Measurements from ENCODE around the gene COX8A.
"Not testable (repeated sequence)": the region's sequence is repeated elsewhere in the genome, so short reads cannot be mapped to it uniquely, and the experiment has no call there.

COX8A gene

GRCh38 chr11:63969461-63969860 lies 5.0 kb upstream of the COX8A start:
- H3K4me3 ChIP-seq (ENCODE audit: low read depth, low read length): no peak overlapping the region
- no peak for TF ChIP-seq CTCF (IDR thresholded peaks at IDR 0.05; ENCODE audit: borderline replicate concordance, insufficient read depth, low read depth, low read length)

DNA sequence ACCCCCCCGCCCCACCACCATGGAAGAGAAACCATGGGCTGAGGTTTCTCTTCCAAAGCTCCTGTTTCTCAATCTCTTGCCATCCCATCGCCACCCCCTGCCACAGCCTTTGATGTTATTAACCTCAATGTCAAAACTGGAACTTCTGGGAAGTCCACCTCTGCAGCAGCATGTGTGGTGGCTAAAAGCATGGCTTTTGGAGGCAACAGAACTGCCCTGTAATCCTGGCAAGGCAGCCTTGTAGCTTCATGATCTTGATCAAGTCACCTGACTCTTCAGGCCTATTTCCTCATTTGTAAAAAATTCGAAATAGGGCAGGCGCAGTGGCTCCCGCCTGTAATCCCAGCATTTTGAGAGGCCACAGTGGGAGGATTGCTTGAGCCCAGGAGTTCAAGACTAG lies 3.5 kb upstream of the COX8A start:
- TF ChIP-seq CTCF (IDR thresholded peaks at IDR 0.05; ENCODE audit: borderline replicate concordance, insufficient read depth, low read depth, low read length): no peak
- H3K4me3 ChIP-seq (ENCODE audit: low read depth, low read length): no peak overlapping the region

DNA sequence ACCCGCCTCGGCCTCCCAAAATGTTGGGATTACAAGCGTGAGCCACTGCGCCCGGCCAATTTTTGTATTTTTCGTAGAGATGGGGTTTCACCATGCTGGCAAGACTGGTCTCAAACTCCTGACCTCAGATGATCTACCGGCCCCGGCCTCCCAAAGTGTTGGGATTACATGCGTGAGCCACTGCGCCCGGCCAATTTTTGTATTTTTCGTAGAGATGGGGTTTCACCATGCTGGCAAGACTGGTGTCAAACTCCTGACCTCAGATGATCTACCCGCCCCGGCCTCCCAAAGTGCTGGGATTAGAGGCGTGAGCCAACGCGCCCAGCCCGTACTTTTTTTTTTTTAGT lies 535 bp upstream of the COX8A start:
- H3K4me3 ChIP-seq (ENCODE audit: low read depth, low read length): not testable (repeated sequence)

GRCh38 chr11:63978551-63979239 lies 4.3 kb downstream of the COX8A start:
- no peak overlapping the region for H3K4me3 ChIP-seq (ENCODE audit: low read depth, low read length)
- TF ChIP-seq CTCF (IDR thresholded peaks at IDR 0.05; ENCODE audit: borderline replicate concordance, insufficient read depth, low read depth, low read length): no peak

- no peak for TF ChIP-seq CTCF (IDR thresholded peaks at IDR 0.05; ENCODE audit: borderline replicate concordance, insufficient read depth, low read depth, low read length)
- no peak overlapping the region for H3K4me3 ChIP-seq (ENCODE audit: low read depth, low read length)
Observed at GRCh38 chr11:63979426-63979825, 5.0 kb downstream of the COX8A start.

GRCh38 chr11:63985812-63986155 lies 11.4 kb downstream of the COX8A start:
- H3K4me3 ChIP-seq (ENCODE audit: low read depth, low read length): peak overlapping the region; percentile 100
- no peak for TF ChIP-seq CTCF (IDR thresholded peaks at IDR 0.05; ENCODE audit: borderline replicate concordance, insufficient read depth, low read depth, low read length)

DNA sequence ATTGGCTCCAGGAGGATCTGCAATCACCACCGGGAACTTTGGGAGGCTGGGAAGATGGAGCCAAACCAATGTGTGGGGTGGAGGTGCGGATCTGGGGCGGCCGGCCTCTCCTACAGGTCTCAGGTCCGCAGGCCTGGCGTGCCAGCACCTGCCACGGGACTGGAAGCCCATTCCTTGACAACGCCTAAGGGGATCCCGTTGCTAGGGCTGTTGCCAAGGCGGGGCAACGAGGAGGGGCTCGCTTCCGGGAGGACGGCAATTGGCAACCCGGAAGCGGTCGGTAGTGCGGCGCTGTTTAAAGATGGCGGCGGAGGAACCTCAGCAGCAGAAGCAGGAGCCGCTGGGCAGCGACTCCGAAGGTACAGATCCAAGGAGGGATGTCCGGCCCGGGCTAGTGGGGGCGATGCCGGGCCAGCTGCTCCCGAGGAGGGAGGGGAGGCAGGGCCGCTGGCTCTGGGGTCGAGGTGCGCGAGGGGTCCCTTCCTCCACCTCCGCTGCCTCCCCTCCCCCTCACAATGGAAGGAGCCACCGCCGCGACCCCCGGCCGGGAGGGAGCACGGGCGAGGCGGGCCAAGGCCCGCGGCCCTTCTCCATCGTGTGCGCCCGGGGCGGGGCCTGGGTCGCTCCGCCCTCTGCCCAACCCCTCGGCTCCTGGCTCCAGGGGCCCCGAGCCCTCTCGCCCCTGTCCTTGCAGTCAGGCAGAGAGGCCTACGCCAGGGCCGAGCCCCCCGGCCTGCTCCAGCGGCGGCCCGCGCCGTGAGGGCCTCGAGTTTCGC lies 11.9 kb downstream of the COX8A start, which contains the start of gene OTUB1:
TSS of gene OTUB1 (plus strand) at position 283 of the 776 bp plus-strand sequence. CDS start at position 302, 19 bp downstream.
- peak within 1 kb of the TSS; percentile 100 for H3K4me3 ChIP-seq (ENCODE audit: low read depth, low read length)
- no peak for TF ChIP-seq CTCF (IDR thresholded peaks at IDR 0.05; ENCODE audit: borderline replicate concordance, insufficient read depth, low read depth, low read length)

Data from GM12875 (cell line).